Cardiac fibroblast (primary cell): ENCODE results near the gene HPSE2.

Experiments used
- DNase-seq, 2 donors: peaks; one replicate each; pipeline versions ENCODE4 v3.0.0 to v3.0.0-alpha.2; 2010; ENCODE audit warnings: low read depth in 2 of 2
- H3K4me3 ChIP-seq, 2 donors: replicated peaks in 1 of 2; 1 replicate in 1 of 2; 2 replicates in 1 of 2; pipeline ENCODE4 v1.5.1; 2011; ENCODE audit warnings: low read depth in 2 of 2, low read length in 2 of 2, mild to moderate bottlenecking in 2 of 2, moderate library complexity in 1 of 2
- CTCF ChIP-seq: IDR thresholded peaks from one replicate; pipeline ENCODE4 v1.5.1; 2011; ENCODE audit warnings: low read depth, mild to moderate bottlenecking, low read length, inconsistent platforms

The HPSE2 gene

GRCh38 chr10:98472196-98472595 lies 763.5 kb downstream of the HPSE2 start:
- TF ChIP-seq CTCF: no peak
- H3K4me3 ChIP-seq: no peak overlapping the region
- no peak for DNase-seq

GRCh38 chr10:98470850-98471249 lies 764.8 kb downstream of the HPSE2 start:
- no peak for DNase-seq
- TF ChIP-seq CTCF: no peak

GRCh38 chr10:98469001-98469931 lies 766.4 kb downstream of the HPSE2 start:
- no peak overlapping the region for H3K4me3 ChIP-seq
- no peak for DNase-seq
- no peak for TF ChIP-seq CTCF

More at GRCh38 chr10:98470850-98471249, 764.8 kb downstream of the HPSE2 start:
- no peak overlapping the region for H3K4me3 ChIP-seq

GRCh38 chr10:98467506-98468318 lies 767.9 kb downstream of the HPSE2 start:
- peak overlapping the region; percentile 55 to 58 for H3K4me3 ChIP-seq
- TF ChIP-seq CTCF: peak; percentile 80
- peak; percentile 89 for DNase-seq

GRCh38 chr10:98466861-98467505 lies 768.7 kb downstream of the HPSE2 start:
- TF ChIP-seq CTCF: no peak
- no peak for DNase-seq
- no peak overlapping the region for H3K4me3 ChIP-seq

GRCh38 chr10:98465866-98466265 lies 769.8 kb downstream of the HPSE2 start:
- no peak for TF ChIP-seq CTCF
- DNase-seq: no peak
- no peak overlapping the region for H3K4me3 ChIP-seq
